ENCODE results near the gene SPOUT1. TPM values are rescaled to one million over a fixed set of nuclear protein-coding genes. Genes with fewer than 3 reads are reported as not detected.
"Not testable (repeated sequence)": the region's sequence is repeated elsewhere in the genome, so short reads cannot be mapped to it uniquely, and the experiment has no call there.

Gene SPOUT1
- total RNA-seq, 4 donors from 2014 or later = 15.0 to 41.5 (median 32.3) TPM

DNA sequence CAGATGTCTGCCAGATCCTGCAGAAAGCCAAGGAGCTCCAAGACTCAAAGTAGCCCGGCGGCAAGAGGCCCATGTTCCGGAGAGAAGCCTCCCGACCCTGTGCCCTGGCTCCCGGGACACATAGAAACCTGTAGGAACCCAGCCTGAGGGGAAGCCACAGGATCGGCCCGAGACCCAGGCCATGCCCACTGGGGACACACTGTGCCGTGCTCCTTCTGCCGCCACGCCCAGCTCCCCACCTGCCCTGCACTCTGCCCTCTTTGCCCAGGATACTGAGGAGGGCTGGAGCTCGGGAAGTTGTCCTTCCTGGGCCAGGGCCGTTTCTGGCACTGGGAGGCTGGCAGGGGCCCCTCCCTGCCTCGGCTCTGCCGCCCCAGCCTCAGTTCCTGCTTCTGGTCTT is 21.8 kb downstream of the SPOUT1 start:
- intact Hi-C loops (cut with DNase I; ENCODE audit: low total_unique reads) = no loop called here
- 83 to 90% methylated on average over 11 to 13 of the region's 14 CpGs for WGBS, 2 donors
- TF ChIP-seq POLR2A (IDR thresholded peaks at IDR 0.05) = no peak
- TF ChIP-seq, protein P1, sequence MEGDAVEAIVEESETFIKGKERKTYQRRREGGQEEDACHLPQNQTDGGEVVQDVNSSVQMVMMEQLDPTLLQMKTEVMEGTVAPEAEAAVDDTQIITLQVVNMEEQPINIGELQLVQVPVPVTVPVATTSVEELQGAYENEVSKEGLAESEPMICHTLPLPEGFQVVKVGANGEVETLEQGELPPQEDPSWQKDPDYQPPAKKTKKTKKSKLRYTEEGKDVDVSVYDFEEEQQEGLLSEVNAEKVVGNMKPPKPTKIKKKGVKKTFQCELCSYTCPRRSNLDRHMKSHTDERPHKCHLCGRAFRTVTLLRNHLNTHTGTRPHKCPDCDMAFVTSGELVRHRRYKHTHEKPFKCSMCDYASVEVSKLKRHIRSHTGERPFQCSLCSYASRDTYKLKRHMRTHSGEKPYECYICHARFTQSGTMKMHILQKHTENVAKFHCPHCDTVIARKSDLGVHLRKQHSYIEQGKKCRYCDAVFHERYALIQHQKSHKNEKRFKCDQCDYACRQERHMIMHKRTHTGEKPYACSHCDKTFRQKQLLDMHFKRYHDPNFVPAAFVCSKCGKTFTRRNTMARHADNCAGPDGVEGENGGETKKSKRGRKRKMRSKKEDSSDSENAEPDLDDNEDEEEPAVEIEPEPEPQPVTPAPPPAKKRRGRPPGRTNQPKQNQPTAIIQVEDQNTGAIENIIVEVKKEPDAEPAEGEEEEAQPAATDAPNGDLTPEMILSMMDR (IDR thresholded peaks at IDR 0.05) = no peak

DNA sequence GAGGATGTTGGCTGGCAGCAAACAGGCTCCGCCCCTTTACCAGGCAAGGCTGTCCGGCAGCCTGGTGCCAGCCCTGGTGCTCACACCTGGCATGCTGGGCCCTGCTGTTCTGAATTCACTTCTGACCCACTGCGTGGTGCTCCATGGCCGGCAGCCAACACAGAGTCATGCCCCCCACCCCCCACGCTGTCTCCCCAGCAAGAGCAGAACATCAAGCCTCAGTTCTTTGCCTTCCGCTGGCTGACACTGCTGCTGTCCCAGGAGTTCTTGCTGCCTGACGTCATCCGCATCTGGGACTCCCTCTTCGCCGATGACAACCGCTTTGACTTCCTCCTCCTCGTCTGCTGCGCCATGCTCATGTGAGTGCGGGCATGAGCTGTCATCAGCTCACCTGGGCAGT is 23.9 kb downstream of the SPOUT1 start:
- H3K4me3 ChIP-seq (ENCODE audit: low read depth, poor library complexity, severe bottlenecking) = no peak overlapping the region
- WGBS, 2 donors = 81 to 89% methylated on average over 13 to 14 of the region's 14 CpGs
- DNase-seq (ENCODE audit: low spot score in 2 of 2) = no peak
- TF ChIP-seq, protein P1 (IDR thresholded peaks at IDR 0.05) = no peak
- TF ChIP-seq POLR2A (IDR thresholded peaks at IDR 0.05) = no peak
- intact Hi-C loops (cut with DNase I; ENCODE audit: low total_unique reads) = no loop called here

More for the DNA sequence above, 21.8 kb downstream of the SPOUT1 start:
- no peak overlapping the region for H3K4me3 ChIP-seq (ENCODE audit: low read depth, poor library complexity, severe bottlenecking)
- no peak for DNase-seq (ENCODE audit: low spot score in 2 of 2)

DNA sequence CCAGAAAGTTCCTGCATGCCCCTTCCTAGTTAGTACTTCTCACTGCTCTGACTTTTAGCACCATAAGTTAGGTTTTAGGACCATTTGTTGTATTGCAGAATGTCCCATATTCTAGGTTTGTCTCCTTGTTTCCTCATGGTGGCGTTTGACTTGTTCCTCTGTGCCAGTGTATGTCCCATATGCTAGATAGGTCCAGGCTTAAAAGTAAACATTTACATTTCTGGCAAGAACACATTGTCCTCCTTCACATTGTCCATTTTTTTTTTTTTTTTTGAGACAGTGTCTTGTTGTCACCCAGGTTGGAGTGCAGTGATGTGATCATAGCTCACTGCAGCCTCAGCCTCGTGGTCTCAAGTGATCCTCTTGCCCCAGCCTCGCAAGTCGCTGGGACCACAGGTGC is 27.1 kb downstream of the SPOUT1 start:
- intact Hi-C loops (cut with DNase I; ENCODE audit: low total_unique reads) = no loop called here
- 96 to 99% methylated on average over 4 of the region's 4 CpGs for WGBS, 2 donors
- no peak for TF ChIP-seq POLR2A (IDR thresholded peaks at IDR 0.05)
- TF ChIP-seq, protein P1 (IDR thresholded peaks at IDR 0.05) = no peak

DNA sequence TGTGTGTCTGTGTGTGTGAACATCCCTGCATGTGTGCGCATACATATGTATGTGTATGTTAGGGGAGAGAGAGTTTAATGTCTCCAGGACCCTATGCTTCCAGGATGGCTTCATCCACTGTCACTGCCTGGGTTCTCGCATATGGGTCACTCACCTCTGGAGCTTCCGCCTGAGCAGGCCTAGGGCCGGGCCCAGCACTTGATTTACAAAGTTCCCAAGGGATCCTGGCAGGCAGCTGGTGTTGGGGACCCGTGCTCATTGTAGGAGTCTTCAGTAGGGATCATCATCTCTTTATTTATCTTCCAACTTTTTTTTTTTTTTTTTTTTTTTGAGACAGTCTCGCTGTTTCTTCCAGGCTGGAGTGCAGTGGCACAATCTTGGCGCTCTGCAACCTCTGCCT is 29.5 kb downstream of the SPOUT1 start:
- H3K4me3 ChIP-seq (ENCODE audit: low read depth, poor library complexity, severe bottlenecking) = no peak overlapping the region

More for the DNA sequence above, 27.1 kb downstream of the SPOUT1 start:
- no peak for DNase-seq (ENCODE audit: low spot score in 2 of 2)
- no peak overlapping the region for H3K4me3 ChIP-seq (ENCODE audit: low read depth, poor library complexity, severe bottlenecking)

DNA sequence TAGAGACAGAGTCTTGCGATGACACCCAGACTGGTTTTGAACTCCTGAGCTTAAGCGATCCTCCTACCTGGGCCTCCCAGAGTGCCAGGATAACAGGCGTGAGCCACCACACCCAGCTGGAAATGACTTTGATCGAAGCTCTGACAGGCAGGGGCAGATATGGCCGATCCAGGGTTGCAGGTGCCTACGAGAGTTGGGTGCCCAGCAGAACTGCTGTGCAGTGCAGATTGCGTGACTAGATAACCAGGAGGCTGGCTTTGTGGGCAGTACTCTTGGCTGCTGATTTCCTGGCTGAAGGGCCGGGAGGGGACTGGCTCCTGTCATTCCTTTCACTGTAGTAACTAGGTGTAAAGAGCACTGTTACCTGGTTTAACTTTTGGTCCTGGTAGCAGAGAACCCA is 30.7 kb downstream of the SPOUT1 start:
- TF ChIP-seq, protein P1 (IDR thresholded peaks at IDR 0.05) = no peak
- no peak for TF ChIP-seq POLR2A (IDR thresholded peaks at IDR 0.05)
- no peak overlapping the region for H3K4me3 ChIP-seq (ENCODE audit: low read depth, poor library complexity, severe bottlenecking)
- 65 to 80% methylated on average over 8 of the region's 8 CpGs for WGBS, 2 donors
- DNase-seq (ENCODE audit: low spot score in 2 of 2) = no peak
- intact Hi-C loops (cut with DNase I; ENCODE audit: low total_unique reads) = no loop called here

More for the DNA sequence above, 29.5 kb downstream of the SPOUT1 start:
- DNase-seq (ENCODE audit: low spot score in 2 of 2) = no peak
- intact Hi-C loops (cut with DNase I; ENCODE audit: low total_unique reads) = no loop called here
- WGBS, 2 donors = 94 to 95% methylated on average over 7 of the region's 7 CpGs
- TF ChIP-seq POLR2A (IDR thresholded peaks at IDR 0.05) = no peak
- TF ChIP-seq, protein P1 (IDR thresholded peaks at IDR 0.05) = no peak

DNA sequence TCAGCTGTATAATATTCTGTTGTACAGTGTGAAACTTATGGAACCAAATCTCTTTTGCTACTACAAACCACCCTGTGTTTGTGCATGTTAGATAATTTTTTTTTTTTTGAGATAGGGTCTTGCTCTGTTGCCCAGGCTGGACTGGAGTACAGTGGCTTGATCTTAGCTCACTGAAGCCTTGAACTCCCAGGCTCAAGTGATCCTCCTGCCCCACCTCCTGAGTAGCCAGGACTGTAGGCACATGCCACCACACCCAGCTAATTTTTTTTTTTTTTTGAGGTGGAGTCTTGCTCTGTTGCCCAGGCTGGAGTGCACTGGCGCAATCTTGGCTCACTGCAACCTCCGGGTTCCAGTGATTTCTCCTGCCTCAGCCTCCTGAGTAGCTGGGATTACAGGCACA is 34.6 kb downstream of the SPOUT1 start:
- DNase-seq (ENCODE audit: low spot score in 2 of 2); intact Hi-C loops (cut with DNase I; ENCODE audit: low total_unique reads); H3K4me3 ChIP-seq (ENCODE audit: low read depth, poor library complexity, severe bottlenecking): not testable (repeated sequence)
- WGBS, 2 donors = 40 to 43% methylated on average over 2 of the region's 2 CpGs

Data from lower leg skin (tissue), 4 donors.